GM18868 (cell line): ENCODE measurements around the gene FBN1.

ENCODE experiments used
- ATAC-seq: cut with Tn5 transposase; IDR thresholded peaks from one replicate; pipeline ENCODE4 v1.9.1; 2021; ENCODE audit warnings: mild to moderate bottlenecking, moderate library complexity; ENCODE audit not compliant: unreplicated experiment

FBN1 gene

GRCh38 chr15:48409623-48410022, 235.9 kb downstream of the FBN1 start:
- peak; percentile 42 for ATAC-seq

GRCh38 chr15:48408327-48408726, 237.2 kb downstream of the FBN1 start:
- no peak for ATAC-seq

GRCh38 chr15:48407646-48408045, 237.9 kb downstream of the FBN1 start:
- no peak for ATAC-seq

DNA sequence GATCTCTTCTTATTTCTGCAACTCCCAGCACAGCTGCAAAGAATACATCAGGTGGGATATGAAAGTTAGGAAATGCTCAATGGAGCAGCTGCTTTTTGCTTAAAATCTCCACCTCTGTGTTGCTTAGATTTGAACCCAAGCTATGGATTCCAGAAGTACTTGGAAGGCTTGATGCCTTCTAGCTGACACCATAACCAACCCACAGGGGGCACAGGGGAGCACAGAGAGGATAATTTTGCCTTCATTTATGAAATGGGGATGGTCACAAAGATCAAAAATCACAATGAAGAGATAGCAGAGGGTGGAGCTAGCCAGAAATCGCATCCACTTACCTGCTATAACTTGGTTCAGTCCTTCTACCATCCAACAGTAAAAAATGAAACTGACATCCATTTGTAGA, 238.6 kb downstream of the FBN1 start:
- no peak for ATAC-seq

DNA sequence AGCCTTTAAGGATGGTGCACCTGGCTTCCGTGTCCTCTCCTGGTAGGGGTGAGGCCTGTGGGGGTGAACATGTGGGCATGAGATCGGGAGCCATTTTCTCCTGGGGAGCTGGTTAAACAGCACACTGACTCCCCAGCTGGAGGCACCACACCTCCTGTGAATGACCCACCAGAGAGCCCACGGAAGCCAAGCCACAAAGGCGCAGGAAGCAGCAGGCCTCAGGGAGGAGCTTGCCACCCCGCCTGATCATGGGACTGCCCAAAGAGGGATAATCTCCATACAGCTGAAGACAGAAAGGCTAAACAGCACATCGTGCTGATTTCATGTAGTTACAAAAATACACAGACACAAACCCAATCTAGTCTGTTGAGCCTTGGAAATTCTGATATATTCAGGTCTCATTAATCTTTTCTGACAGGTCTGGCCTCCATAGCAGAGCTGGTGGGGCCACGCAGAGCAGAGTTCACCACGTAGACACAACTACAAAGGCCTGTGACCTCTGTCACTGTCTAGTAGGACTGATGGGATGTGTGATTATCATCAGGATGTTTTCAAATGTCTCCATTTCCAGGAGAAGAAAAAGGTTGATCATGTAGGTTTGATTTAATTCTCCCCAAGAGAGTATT, 239.1 kb downstream of the FBN1 start:
- ATAC-seq: no peak

DNA sequence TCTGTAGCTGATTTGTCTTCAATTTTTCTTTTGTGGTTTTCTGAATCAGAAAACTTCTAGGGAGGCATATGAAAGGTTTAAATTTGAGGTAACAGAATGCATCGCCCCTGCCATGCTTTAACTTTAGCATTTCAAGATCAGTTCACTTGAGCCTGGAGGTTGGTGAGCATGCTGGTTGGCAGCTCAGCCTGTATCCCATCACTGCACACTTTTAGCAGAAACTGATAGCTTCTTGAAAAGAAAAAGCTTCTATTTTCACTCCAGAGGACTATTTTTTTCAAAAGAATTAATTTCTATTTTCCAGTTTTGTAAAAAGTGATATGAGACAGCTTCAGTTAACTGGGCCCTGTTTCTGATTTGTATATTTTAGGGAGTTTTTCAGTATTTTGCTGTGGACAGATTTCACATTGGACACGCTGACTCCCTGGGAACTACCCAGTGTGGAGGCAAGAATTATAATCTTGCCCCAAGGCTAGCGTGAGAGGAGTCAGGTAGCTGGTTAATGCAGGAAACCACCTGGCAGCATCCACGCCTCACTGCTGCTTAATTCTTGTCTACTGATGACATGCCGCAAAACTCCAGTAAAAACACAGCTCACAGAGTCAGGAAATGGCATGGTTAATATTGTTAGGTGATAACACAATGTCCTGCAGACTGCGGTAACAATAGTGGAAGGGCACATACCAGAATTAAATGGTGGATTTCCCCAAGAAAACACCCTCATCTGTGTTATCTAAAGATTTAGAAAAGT, 242.9 kb downstream of the FBN1 start:
- peak; percentile 86 for ATAC-seq

DNA sequence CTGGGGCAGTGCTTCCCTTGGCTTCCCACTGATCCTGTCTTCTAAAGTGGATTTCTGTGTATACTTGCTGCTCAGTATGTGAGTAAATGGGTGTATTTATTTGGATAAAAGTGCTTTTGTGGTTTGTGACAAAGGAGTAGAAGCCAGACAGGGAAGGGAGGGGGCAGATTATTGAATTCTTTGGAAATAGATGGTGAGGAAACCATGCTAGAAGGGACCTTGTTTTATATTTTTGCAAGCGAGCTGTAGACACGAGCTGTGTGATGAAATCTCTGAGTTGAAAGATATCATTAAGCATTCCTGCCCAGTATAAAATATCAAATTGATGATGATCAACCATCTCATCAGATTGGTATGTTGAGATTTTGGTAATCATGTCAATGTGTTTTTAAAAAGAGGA, 245.4 kb downstream of the FBN1 start:
- ATAC-seq: no peak

GRCh38 chr15:48397841-48398240, 247.7 kb downstream of the FBN1 start:
- ATAC-seq: no peak

- no peak for ATAC-seq
Observed at GRCh38 chr15:48396020-48396419, 249.5 kb downstream of the FBN1 start.

GRCh38 chr15:48395521-48396011, 249.9 kb downstream of the FBN1 start:
- ATAC-seq: no peak

DNA sequence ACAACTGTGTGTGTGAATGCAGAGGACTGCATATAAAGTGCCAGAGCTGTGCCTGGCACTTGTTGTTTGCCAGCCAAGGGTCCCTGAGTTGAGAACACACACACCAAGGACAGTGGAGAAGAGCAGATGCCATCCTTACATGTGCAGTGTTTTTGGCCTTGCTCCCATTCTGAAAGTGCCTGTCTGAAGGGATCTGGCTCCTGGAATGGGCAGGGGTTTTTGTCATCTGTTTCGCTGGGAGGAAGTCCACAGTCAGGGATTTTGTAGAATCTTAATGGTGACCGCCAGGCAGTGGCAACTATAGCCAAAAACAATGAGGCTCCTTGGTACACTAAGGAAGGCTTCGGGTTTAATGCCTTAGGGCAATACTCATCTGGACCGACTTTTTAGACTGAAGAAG, 250.5 kb downstream of the FBN1 start:
- ATAC-seq: no peak

DNA sequence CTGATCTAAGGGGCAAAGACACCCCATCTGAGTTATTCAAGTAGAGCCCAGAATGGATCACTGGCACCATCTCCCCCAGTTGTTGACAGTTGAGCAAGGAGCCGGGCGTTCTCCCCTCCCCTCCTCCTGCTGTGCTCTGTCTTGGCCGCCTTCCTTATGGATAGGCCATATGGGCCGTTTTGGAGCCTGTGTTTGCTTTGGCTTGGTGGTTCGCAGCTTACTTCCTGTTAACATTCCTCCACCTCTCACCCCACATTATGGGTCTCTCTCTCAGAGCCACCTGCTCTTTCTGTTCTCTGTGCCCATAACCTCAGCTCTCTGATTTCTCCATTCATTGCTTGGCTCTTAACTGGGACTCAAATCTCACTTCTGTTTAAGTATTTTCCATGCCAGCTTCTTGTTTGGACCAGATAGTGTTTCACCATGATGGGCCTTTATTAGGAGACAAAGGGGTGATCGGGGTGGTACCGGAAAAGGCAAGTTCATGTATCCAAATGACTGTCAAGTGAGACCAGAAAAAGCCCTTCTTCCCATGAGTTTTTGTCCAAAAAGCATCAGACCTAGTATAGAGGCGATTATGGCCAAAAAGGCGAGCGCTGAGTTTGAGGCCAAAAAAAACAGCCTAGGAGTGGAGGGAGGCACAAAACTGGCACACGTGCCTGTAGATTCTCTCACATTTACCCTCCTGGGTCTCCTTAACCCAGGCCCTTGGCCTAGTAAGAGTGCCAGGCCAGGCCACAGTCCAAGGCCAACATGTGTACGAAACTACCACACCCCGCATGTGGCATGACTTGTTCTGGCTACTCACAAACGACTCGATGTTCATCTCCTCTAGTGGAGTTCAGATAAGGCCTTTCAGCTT, 251.6 kb downstream of the FBN1 start:
- no peak for ATAC-seq

DNA sequence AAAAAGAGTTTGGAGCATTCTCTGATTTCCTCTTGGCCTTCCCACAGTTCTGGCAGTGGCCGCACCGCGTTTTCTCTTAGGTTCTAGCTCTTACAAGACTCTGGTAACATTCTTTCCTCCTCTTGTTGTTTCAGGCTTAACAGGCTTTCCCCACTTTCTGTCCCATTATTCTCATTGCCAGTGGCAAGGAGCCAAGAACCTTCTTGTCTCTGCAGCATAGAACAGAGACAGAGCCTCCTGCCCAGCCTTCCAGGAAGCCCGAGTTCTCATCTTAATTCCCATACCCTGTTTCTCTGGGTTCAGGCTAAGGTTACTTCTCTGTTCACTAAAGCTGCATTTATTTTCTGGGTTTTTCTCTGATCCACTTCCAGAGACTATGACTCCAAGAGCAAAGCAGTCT, 253.2 kb downstream of the FBN1 start:
- ATAC-seq: no peak

- ATAC-seq: no peak
Observed at GRCh38 chr15:48391950-48392349, 253.6 kb downstream of the FBN1 start.

DNA sequence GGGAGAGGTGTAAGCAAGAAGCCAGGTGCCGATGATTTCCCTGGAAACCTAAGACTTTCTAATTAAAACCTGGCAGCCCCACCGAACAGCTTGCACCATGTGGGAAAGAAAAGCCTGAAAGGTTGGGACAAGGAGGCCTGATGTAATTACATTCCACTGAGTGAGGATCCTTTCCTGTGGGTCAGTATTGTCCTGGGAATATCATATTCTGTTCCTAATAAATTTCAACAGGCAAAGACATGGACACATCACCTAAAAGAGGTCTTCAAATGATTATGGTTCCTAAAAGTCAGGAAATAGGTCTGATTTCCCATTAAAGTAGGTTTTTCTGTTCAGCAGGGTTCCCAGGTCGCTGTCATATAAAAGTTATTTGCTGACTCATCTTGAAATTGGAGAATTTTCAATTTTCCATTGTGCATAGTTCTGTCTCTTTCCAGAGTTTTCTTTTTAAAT, 255.8 kb downstream of the FBN1 start:
- ATAC-seq: no peak

GRCh38 chr15:48388910-48389309, 256.6 kb downstream of the FBN1 start:
- ATAC-seq: no peak

GRCh38 chr15:48388016-48388851, 257.3 kb downstream of the FBN1 start:
- no peak for ATAC-seq

DNA sequence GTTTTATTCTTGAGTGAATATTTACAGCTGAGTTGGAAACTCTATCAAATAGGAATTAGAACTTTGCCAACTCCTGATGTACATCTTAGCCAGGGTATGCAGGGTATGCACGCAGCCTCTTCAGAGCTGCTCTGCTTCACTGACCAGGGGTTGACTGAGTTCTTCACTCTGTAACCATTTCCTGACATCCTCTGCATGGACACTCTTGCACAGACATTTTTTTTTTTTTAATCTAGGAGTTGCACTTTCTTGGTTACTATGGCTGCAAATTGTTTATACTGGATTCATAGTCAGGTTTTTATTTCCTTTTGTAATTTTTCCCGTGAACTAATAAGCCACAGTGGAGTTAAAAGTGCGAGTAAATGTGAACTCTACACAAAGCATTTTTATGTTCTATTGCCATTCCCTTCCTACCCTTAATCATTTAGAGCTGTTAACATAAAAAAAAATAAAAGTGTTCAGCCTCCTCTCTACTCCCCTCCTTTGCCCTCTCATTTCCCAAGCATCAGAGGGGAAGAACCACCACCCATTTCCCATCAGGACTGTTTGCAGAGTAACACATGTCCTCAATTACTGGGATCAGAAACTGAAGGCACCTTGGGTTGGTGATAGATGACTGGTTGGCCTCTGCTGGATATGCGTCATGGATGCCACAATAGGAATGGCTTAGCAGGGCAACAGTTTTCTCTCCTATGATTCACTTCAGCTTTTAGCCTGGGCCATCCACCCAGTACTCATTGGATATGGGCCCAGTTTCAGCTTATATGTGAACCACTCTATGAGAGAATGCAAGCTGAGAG, 260.3 kb downstream of the FBN1 start:
- peak; percentile 45 for ATAC-seq

- ATAC-seq: no peak
Observed at GRCh38 chr15:48384616-48385015, 260.9 kb downstream of the FBN1 start.

- ATAC-seq: no peak
Observed at GRCh38 chr15:48383031-48383430, 262.5 kb downstream of the FBN1 start.
